Central memory CD4-positive, alpha-beta T cell (primary cell): ENCODE data around the gene VGLL2.

Experiments used
- DNase-seq: peaks from one replicate; pipeline ENCODE4 v3.0.0; 2022

VGLL2 gene

GRCh38 chr6:117270055-117270842 is 4.9 kb downstream of the VGLL2 start:
- no peak for DNase-seq

- no peak for DNase-seq
These were observed 5.6 kb downstream of the VGLL2 start for GRCh38 chr6:117270843-117271507.

- no peak for DNase-seq
These were observed 6.9 kb downstream of the VGLL2 start for GRCh38 chr6:117272032-117272866.

GRCh38 chr6:117272891-117273290 is 7.5 kb downstream of the VGLL2 start:
- DNase-seq = no peak

- DNase-seq = no peak
These were observed 9.8 kb downstream of the VGLL2 start for GRCh38 chr6:117275205-117275604.

GRCh38 chr6:117275711-117276110 is 10.4 kb downstream of the VGLL2 start:
- DNase-seq = no peak

GRCh38 chr6:117276778-117277316 is 11.5 kb downstream of the VGLL2 start:
- no peak for DNase-seq

GRCh38 chr6:117280922-117281321 is 15.6 kb downstream of the VGLL2 start:
- DNase-seq = no peak

GRCh38 chr6:117288083-117288715 is 22.8 kb downstream of the VGLL2 start:
- DNase-seq = no peak

GRCh38 chr6:117290173-117290846 is 25.0 kb downstream of the VGLL2 start:
- DNase-seq = no peak

- DNase-seq = no peak
These were observed 33.6 kb downstream of the VGLL2 start for GRCh38 chr6:117298941-117299340.

GRCh38 chr6:117303323-117303722 is 38.0 kb downstream of the VGLL2 start:
- no peak for DNase-seq

GRCh38 chr6:117304446-117304845 is 39.1 kb downstream of the VGLL2 start:
- DNase-seq = no peak

GRCh38 chr6:117306227-117306790 is 41.0 kb downstream of the VGLL2 start:
- no peak for DNase-seq

GRCh38 chr6:117307655-117308054 is 42.3 kb downstream of the VGLL2 start:
- no peak for DNase-seq

GRCh38 chr6:117309069-117309468 is 43.7 kb downstream of the VGLL2 start:
- DNase-seq = no peak

- DNase-seq = no peak
These were observed 44.3 kb downstream of the VGLL2 start for GRCh38 chr6:117309611-117310010.

GRCh38 chr6:117311310-117311709 is 46.0 kb downstream of the VGLL2 start:
- DNase-seq = no peak

- no peak for DNase-seq
These were observed 46.4 kb downstream of the VGLL2 start for GRCh38 chr6:117311726-117312125.

- DNase-seq = no peak
These were observed 51.9 kb downstream of the VGLL2 start for GRCh38 chr6:117317261-117317660.
